ENCODE data around the gene TRIM45.

GRCh38 chr1:117110774-117111173 lies 10.8 kb downstream of the TRIM45 start:
- TF ChIP-seq CTCF (IDR thresholded peaks at IDR 0.05), result no peak
- no peak for TF ChIP-seq EZH2 (IDR thresholded peaks at IDR 0.05; ENCODE audit: borderline replicate concordance, insufficient read depth, low read depth, low read length, poor library complexity, severe bottlenecking)
